Measurements from ENCODE around the gene CCT3. TPM values are rescaled to one million over a fixed set of nuclear protein-coding genes. Genes with fewer than 3 reads are reported as not detected.

The CCT3 gene
- total RNA-seq, 4 donors from 2014 or later = 113 to 175 (median 137) TPM

- H3K4me1 ChIP-seq = peaks cover 0 to 11% (median 3%) of the 10 kb centered on the region in 4 donors
- H3K9me3 ChIP-seq = no peaks in the 10 kb centered on the region
- H3K27me3 ChIP-seq = peaks cover 0 to 82% of the 10 kb centered on the region in 2 donors
- TF ChIP-seq POLR2A (IDR thresholded peaks at IDR 0.05) (no peak), EP300 (IDR thresholded peaks at IDR 0.05) (no peak), CTCF (IDR thresholded peaks at IDR 0.05) (no peak)
- no peak overlapping the region for H3K27ac ChIP-seq
- no peak for DNase-seq (ENCODE audit: low spot score in 2 of 2)
- H3K4me3 ChIP-seq = no peak overlapping the region
- 85 to 89% methylated on average over 7 of the region's 7 CpGs for WGBS, 2 donors
- H3K36me3 ChIP-seq = no peaks in the 10 kb centered on the region
These were observed 30.1 kb upstream of the CCT3 start for GRCh38 chr1:156368157-156368658.

- no peak for DNase-seq (ENCODE audit: low spot score in 2 of 2)
- Histone ChIP-seq H3K4me1 (peaks cover 0 to 11% (median 3%) of the 10 kb centered on the region in 4 donors), H3K9me3 (no peaks in the 10 kb centered on the region), H3K27ac (no peak overlapping the region), H3K36me3 (no peaks in the 10 kb centered on the region), H3K4me3 (no peak overlapping the region), H3K27me3 (peaks cover 0 to 83% of the 10 kb centered on the region in 2 donors)
- 70 to 74% methylated on average over 9 of the region's 9 CpGs for WGBS, 2 donors
- no peak for TF ChIP-seq POLR2A (IDR thresholded peaks at IDR 0.05)
- TF ChIP-seq CTCF (IDR thresholded peaks at IDR 0.05) = no peak
- no peak for TF ChIP-seq EP300 (IDR thresholded peaks at IDR 0.05)
These were observed 29.5 kb upstream of the CCT3 start for GRCh38 chr1:156367383-156368156.

- DNase-seq (ENCODE audit: low spot score in 2 of 2) = no peak
- TF ChIP-seq POLR2A (IDR thresholded peaks at IDR 0.05) (no peak), EP300 (IDR thresholded peaks at IDR 0.05) (no peak)
- H3K27ac ChIP-seq = no peak overlapping the region
- 80 to 81% methylated on average over 5 of the region's 5 CpGs for WGBS, 2 donors
- H3K9me3 ChIP-seq = no peaks in the 10 kb centered on the region
- peaks cover 0 to 11% (median 3%) of the 10 kb centered on the region in 4 donors for H3K4me1 ChIP-seq
- no peak overlapping the region for H3K4me3 ChIP-seq
- peaks cover 0 to 81% of the 10 kb centered on the region in 2 donors for H3K27me3 ChIP-seq
- no peaks in the 10 kb centered on the region for H3K36me3 ChIP-seq
These were observed 28.5 kb upstream of the CCT3 start for GRCh38 chr1:156366378-156367166.

GRCh38 chr1:156365754-156366153 is 27.7 kb upstream of the CCT3 start:
- H3K27me3 ChIP-seq = peaks cover 0 to 73% of the 10 kb centered on the region in 2 donors
- H3K4me3 ChIP-seq = no peak overlapping the region
- H3K27ac ChIP-seq = no peak overlapping the region
- peaks cover 0 to 11% (median 3%) of the 10 kb centered on the region in 4 donors for H3K4me1 ChIP-seq
- no peaks in the 10 kb centered on the region for H3K36me3 ChIP-seq
- TF ChIP-seq EP300 (IDR thresholded peaks at IDR 0.05) = no peak
- TF ChIP-seq POLR2A (IDR thresholded peaks at IDR 0.05) = no peak
- no peak for TF ChIP-seq CTCF (IDR thresholded peaks at IDR 0.05)
- DNase-seq (ENCODE audit: low spot score in 2 of 2) = no peak
- H3K9me3 ChIP-seq = no peaks in the 10 kb centered on the region

- DNase-seq (ENCODE audit: low spot score in 2 of 2) = no peak
- no peak overlapping the region for H3K4me3 ChIP-seq
- H3K4me1 ChIP-seq = no peaks in the 10 kb centered on the region
- TF ChIP-seq POLR2A (IDR thresholded peaks at IDR 0.05) = no peak
- no peak for TF ChIP-seq EP300 (IDR thresholded peaks at IDR 0.05)
- no peak for TF ChIP-seq CTCF (IDR thresholded peaks at IDR 0.05)
- H3K9me3 ChIP-seq = no peaks in the 10 kb centered on the region
- H3K27me3 ChIP-seq = peaks cover 0 to 59% of the 10 kb centered on the region in 2 donors
- no peaks in the 10 kb centered on the region for H3K36me3 ChIP-seq
- WGBS, 2 donors = 90 to 95% methylated on average over 8 to 11 of the region's 11 CpGs
- no peak overlapping the region for H3K27ac ChIP-seq
These were observed 22.4 kb upstream of the CCT3 start for GRCh38 chr1:156360534-156360933.

All from tibial nerve (tissue), 4 donors.